ENCODE measurements around the gene RAC3.

- no peak for TF ChIP-seq EZH2 (IDR thresholded peaks at IDR 0.05; ENCODE audit: borderline replicate concordance)
- no peak for TF ChIP-seq CTCF (IDR thresholded peaks at IDR 0.05; ENCODE audit: poor library complexity)
- TF ChIP-seq EZH2phosphoT487 (IDR thresholded peaks at IDR 0.05; ENCODE audit: low read depth, severe bottlenecking, unreplicated experiment) = no peak
Observed at GRCh38 chr17:82046903-82047302, 15.4 kb downstream of the RAC3 start.
